Fibroblast of skin of left biceps (primary cell): Measurements from ENCODE around the gene PPP6R2.

ENCODE experiments used
- DNase-seq, 2 experiments: peaks; one replicate each; pipeline ENCODE4 v3.0.0-alpha.2; 2013; ENCODE audit warnings: low read depth in 2 of 2

The PPP6R2 gene

DNA sequence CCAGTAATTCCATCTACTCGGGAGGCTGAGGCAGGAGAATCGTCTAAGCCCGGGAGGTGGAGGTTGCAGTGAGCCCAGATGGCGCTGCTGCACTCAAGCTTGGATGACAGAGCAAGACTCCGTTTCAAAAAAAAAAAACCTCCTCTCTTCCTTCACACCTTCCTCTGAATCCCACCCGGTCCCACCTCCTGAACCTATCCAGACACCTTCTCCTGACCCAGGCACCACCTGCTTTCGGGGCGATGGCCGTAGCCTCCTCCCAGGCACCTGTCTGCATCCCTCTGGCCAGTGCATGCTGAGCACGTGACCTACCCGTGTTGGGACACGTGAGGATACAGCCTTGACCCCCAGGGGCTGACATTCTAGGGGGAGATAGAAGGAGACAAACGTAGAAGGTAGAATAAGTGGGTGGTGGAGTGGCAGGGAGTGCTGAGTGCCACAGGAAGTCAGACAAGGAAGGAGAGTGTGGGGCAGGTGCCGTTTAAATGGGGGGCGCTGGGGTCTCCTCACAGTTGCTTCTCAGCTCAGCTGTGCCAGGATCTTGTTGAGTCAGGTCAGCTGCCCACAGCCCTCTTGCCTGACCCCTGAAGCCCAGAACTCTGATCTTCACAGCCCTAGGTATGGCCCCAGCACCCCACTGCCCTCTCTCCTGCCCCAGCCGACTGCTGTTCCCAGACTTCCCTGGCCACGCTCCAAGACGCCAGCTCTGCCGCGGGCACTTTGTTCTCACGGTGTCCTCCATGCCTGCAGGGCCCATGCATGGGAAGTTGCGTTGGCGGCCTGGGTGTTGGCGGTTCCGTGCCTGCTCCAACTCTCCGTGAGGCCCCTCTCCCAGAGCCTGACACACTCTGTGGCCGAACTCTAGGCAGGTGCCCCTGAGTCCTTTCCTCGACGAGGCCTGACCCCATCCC, 142.3 kb downstream of the PPP6R2 start:
- no peak for DNase-seq

GRCh38 chr22:50486561-50487289, 143.6 kb downstream of the PPP6R2 start, which contains the start of gene MIOX:
MIOX (plus strand) TSS chr22:50486859; CDS start chr22:50486898, 39 bp downstream.
- DNase-seq: no peak

GRCh38 chr22:50487290-50488005, 144.3 kb downstream of the PPP6R2 start:
- DNase-seq: no peak

DNA sequence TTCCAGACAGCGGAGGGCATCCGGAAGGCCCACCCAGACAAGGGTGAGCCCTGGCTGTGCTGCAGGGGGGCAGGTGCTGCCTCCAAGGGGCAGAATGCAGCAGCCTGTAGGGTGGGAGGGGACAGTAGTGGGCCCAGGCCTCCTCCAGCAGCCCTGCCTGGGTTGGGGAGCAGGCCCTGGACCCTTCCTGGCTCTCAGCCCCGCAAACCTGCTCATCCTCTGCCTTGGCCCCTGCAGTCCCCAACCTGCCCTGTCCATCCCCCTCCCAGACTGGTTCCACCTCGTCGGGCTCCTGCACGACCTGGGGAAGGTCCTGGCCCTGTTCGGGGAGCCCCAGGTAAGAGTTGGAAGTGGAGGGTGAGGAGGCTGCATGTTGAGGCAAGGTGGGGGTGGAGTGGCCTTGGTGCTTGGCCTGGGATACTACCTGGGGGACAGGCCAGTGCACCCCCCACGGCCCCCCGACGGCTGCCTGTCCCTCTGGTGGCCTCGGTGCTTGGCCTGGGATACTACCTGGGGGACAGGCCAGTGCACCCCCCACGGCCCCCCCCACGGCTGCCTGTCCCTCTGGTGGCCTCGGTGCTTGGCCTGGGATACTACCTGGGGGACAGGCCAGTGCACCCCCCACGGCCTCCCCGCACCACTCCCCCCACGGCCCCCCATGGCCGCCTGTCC, 145.0 kb downstream of the PPP6R2 start:
- DNase-seq: no peak

- DNase-seq: no peak
Measured at GRCh38 chr22:50488886-50489285, 145.8 kb downstream of the PPP6R2 start.

- no peak for DNase-seq
Measured at GRCh38 chr22:50489363-50490243, 146.5 kb downstream of the PPP6R2 start.

- DNase-seq: no peak
Measured at GRCh38 chr22:50490531-50491308, 147.6 kb downstream of the PPP6R2 start.
